GM23338 (cell line): Measurements from ENCODE around the gene EPG5. TPM values are rescaled to one million over a fixed set of nuclear protein-coding genes. Genes with fewer than 3 reads are reported as not detected.

Experiments
- CREB1 ChIP-seq: fragments of 250-450 bp; sonication (Bioruptor Pico); IDR thresholded peaks from 2 replicates; pipeline ENCODE4 v1.5.0; 2020; ENCODE audit warnings: low read depth, mild to moderate bottlenecking, moderate library complexity
- CTCF ChIP-seq, 2 experiments: fragments of 200-600 bp in 1 of 2; sonication (generic) in 1 of 2; conservative IDR thresholded peaks; 2 replicates each; pipeline versions ENCODE4 v1.5.1 to v1.6.1; 2016 to 2017; ENCODE audit warnings: antibody characterized with exemption in 2 of 2, low read depth in 2 of 2, mild to moderate bottlenecking in 2 of 2, moderate library complexity in 1 of 2
- EZH2 ChIP-seq: fragments of 200-600 bp; sonication (generic); IDR thresholded peaks from one replicate; pipeline ENCODE4 v1.8.0; 2017; ENCODE audit warnings: antibody characterized with exemption, mild to moderate bottlenecking, low read depth; ENCODE audit not compliant: unreplicated experiment
- EZH2phosphoT487 ChIP-seq: fragments of 200-600 bp; sonication (generic); IDR thresholded peaks from one replicate; pipeline ENCODE4 v1.8.1; 2018; ENCODE audit warnings: antibody characterized with exemption; ENCODE audit not compliant: unreplicated experiment
- JUNB ChIP-seq: IDR thresholded peaks from one replicate; pipeline ENCODE4 v1.6.1; 2016; ENCODE audit warnings: antibody characterized with exemption; ENCODE audit not compliant: unreplicated experiment
- NANOG ChIP-seq: IDR thresholded peaks from 2 replicates; pipeline ENCODE4 v1.6.1; 2016; ENCODE audit warnings: antibody characterized with exemption, borderline replicate concordance
- POLR2AphosphoS5 ChIP-seq: IDR thresholded peaks from 2 replicates; pipeline ENCODE4 v1.6.1; 2016; ENCODE audit warnings: antibody characterized with exemption, low read depth
- STAT1 ChIP-seq: IDR thresholded peaks from one replicate; pipeline ENCODE4 v1.6.1; 2016; ENCODE audit warnings: antibody characterized with exemption; ENCODE audit not compliant: unreplicated experiment
- ZNF114 ChIP-seq: fragments of 250-450 bp; sonication (Bioruptor Pico); IDR thresholded peaks from 2 replicates; pipeline ENCODE4 v1.5.0; 2020; ENCODE audit warnings: mild to moderate bottlenecking, moderate library complexity
- ZNF331 ChIP-seq: fragments of 250-450 bp; sonication (Bioruptor Pico); IDR thresholded peaks from 2 replicates; pipeline ENCODE4 v1.5.0; 2020; ENCODE audit warnings: low read depth, mild to moderate bottlenecking, moderate library complexity
- ZNF462 ChIP-seq: fragments of 250-450 bp; sonication (Bioruptor Pico); IDR thresholded peaks from 2 replicates; pipeline ENCODE4 v1.5.0; 2020; ENCODE audit warnings: mild to moderate bottlenecking, moderate library complexity
- polyA plus RNA-seq: library from polyadenylated mRNA; unstranded; fragments of >200 nt; fragmentation: Nextera tagmentation; extraction: Ambion mirVana; gene quantifications from 2 replicates; pipeline ENCODE4 v1.2.1, GENCODE V29; 2016
- total RNA-seq: library from RNA; depleted of rRNA; stranded (reverse); fragments of >200 nt; shearing (Covaris generic); gene quantifications from 2 replicates; pipeline ENCODE4 v1.2.3, GENCODE V29; 2014

The EPG5 gene
- total and polyA plus RNA-seq, 2 experiments from 2014 or later, result 4.1 to 29.2 TPM

DNA sequence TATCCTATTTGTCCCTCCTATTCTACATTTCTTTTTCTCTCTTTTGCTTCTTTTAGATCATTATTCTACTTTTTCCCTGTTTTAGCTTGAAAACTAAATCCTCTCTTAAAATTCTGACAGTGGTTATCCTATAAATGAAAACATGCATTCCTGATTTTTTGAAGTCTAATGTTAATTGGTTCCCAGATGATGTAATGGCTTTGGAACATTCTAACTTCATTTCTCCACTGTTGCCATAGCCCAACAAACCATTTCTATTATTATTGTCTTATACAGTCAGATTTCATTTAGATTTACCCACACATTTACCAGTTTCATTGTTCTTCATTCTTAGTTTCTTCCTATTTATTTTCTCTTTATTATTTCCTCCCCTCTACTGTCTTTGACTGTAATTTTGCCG is 105.2 kb downstream of the EPG5 start (continued):
- TF ChIP-seq ZNF462 (CRISPR knock-in tag) (no peak), JUNB (no peak), POLR2AphosphoS5 (no peak), EZH2phosphoT487 (no peak), CTCF (conservative IDR thresholded peaks at IDR 0.05; ENCODE audit: low read depth in 2 of 2) (no peak), EZH2 (no peak), STAT1 (no peak), ZNF114 (no peak), NANOG (no peak), ZNF331 (CRISPR knock-in tag) (no peak), CREB1 (CRISPR knock-in tag) (no peak)
